ENCODE measurements around the gene PSG7. TPM values are rescaled to one million over a fixed set of nuclear protein-coding genes. Genes with fewer than 3 reads are reported as not detected.

The PSG7 gene
- total RNA-seq, 1 experiment from 2014 or later: not detected

Other genes starting within 250 kb of the PSG7 start
- gene PSG3, start 196.7 kb downstream of the PSG7 start, total RNA-seq (2014; rRNA removed; shearing (Covaris generic)): not detected in 2 replicates
- not detected in 2 replicates for gene PSG8, start 171.5 kb downstream of the PSG7 start, total RNA-seq (2014; rRNA removed; shearing (Covaris generic))
- 0.43 and 1.5 TPM in 2 replicates for gene PSG1, start 57.5 kb downstream of the PSG7 start, total RNA-seq (2014; rRNA removed; shearing (Covaris generic))
- gene PSG6, start 19.3 kb downstream of the PSG7 start, total RNA-seq (2014; rRNA removed; shearing (Covaris generic)): not detected in 2 replicates
- 0.17 and 0.29 TPM in 2 replicates for gene PSG11, start 89.3 kb upstream of the PSG7 start, total RNA-seq (2014; rRNA removed; shearing (Covaris generic))
- gene PSG2, start 145.5 kb upstream of the PSG7 start, total RNA-seq (2014; rRNA removed; shearing (Covaris generic)): 0.19 TPM in 1 of 2 replicates, not detected in the other
- gene PSG5, start 249.3 kb upstream of the PSG7 start, total RNA-seq (2014; rRNA removed; shearing (Covaris generic)): 3.2 and 7.1 TPM in 2 replicates